ENCODE data around the gene BTBD2. TPM values are rescaled to one million over a fixed set of nuclear protein-coding genes. Genes with fewer than 3 reads are reported as not detected.
A peak's percentile ranks its signal among the peaks of the same experiment; 100 is the strongest.

Gene BTBD2
- total and polyA plus RNA-seq, 2 of the 8 experiments (the other 6 are each of a cell fraction or from before 2014, with no cell fraction given), result 91.7 to 92.3 TPM

GRCh38 chr19:2012941-2013682 lies 2.4 kb downstream of the BTBD2 start:
- H2BK5ac ChIP-seq (ENCODE audit: low read depth, low read length), result no peak overlapping the region
- H3K36me3 ChIP-seq (ENCODE audit: control insufficient read depth in 2 of 4, insufficient read depth in 4 of 4, low read length in 3 of 4), result no peaks in the 10 kb centered on the region; a peak in 1 of 8 replicates
- H3K4me2 ChIP-seq (ENCODE audit: insufficient read depth in 1 of 2, low read depth in 2 of 2, low read length in 2 of 2), result peak overlapping the region in 1 of 2 experiments; percentile 5; a peak in 2 of 4 replicates
- H2AFZ ChIP-seq (ENCODE audit: low read length), result no peak overlapping the region
- no peak overlapping the region for H3K23ac ChIP-seq (ENCODE audit: insufficient read length)
- no peaks in the 10 kb centered on the region for H3K27me3 ChIP-seq (replicated peaks in 1 of 4; ENCODE audit: control insufficient read depth in 3 of 4, extremely low read depth in 1 of 4, insufficient read depth in 3 of 4, low read length in 3 of 4)
- peaks cover 4% of the 10 kb centered on the region; the same call in 1 of the 2 replicates for H3K79me1 ChIP-seq (ENCODE audit: low read depth, low read length)
- H3K79me2 ChIP-seq (ENCODE audit: control insufficient read depth in 1 of 2, insufficient read depth in 2 of 2, low read length in 2 of 2), result no peaks in the 10 kb centered on the region; a peak in 1 of 4 replicates
- no peak overlapping the region for H3K9ac ChIP-seq (replicated peaks in 1 of 4; ENCODE audit: extremely low read depth in 1 of 4, low read depth in 3 of 4, low read length in 3 of 4)
- no peak overlapping the region for H4K91ac ChIP-seq (replicated peaks; ENCODE audit: insufficient read length, low read length)
- no peak overlapping the region for H3K18ac ChIP-seq (ENCODE audit: extremely low read depth, low read length)
- no peak overlapping the region for H3K14ac ChIP-seq (ENCODE audit: insufficient read length)
- H2BK15ac ChIP-seq (ENCODE audit: low read length), result no peak overlapping the region
- ChIA-PET CTCF (ENCODE audit: partially characterized antibody) (interaction anchor here (0.5 to 1.0 kb wide), 4 partner anchors 22 to 115 kb away, joined by 3 to 4 read pairs (median 3); no protein-coding TSS in a partner anchor), POLR2A (ENCODE audit: partially characterized antibody) (interaction anchor here (0.8 to 2.1 kb wide), 5 partner anchors 9 to 22 kb away, joined by 3 to 5 read pairs (median 4); no protein-coding TSS in a partner anchor)
- no peak overlapping the region for H2AK5ac ChIP-seq (ENCODE audit: low read depth, low read length)
- no peaks in the 10 kb centered on the region; a peak in 1 of 4 replicates for H3K9me3 ChIP-seq (ENCODE audit: insufficient read depth in 2 of 2, low read depth in 1 of 2, low read length in 1 of 2)
- H3K56ac ChIP-seq (replicated peaks; ENCODE audit: insufficient read length, low read depth, low read length), result no peak overlapping the region
- H3K4ac ChIP-seq (replicated peaks; ENCODE audit: insufficient read length, low read depth, low read length), result no peak overlapping the region
- no peak for FAIRE-seq
- peaks cover 0 to 15% (median 4%) of the 10 kb centered on the region in 4 experiments; a peak in 5 of 7 replicates for H3K4me1 ChIP-seq (replicated peaks in 1 of 4; ENCODE audit: control insufficient read depth in 3 of 4, insufficient read depth in 4 of 4, low read length in 3 of 4)
- H3K23me2 ChIP-seq (ENCODE audit: low read depth, low read length), result peaks cover 7% of the 10 kb centered on the region; the same call in 1 of the 2 replicates
- H4K8ac ChIP-seq (ENCODE audit: extremely low read depth, insufficient read depth, low read length), result no peak overlapping the region
- H2BK20ac ChIP-seq (ENCODE audit: low read length), result no peak overlapping the region
- no peak overlapping the region for H2BK120ac ChIP-seq (replicated peaks; ENCODE audit: low read depth, low read length)
- H3K27ac ChIP-seq (ENCODE audit: low read depth, low read length), result no peak overlapping the region
- peaks cover 10 to 16% of the 10 kb centered on the region in 2 experiments for H4K20me1 ChIP-seq (replicated peaks in 1 of 2; ENCODE audit: control insufficient read depth in 1 of 2, insufficient read depth in 2 of 2, low read length in 2 of 2)
- no peak overlapping the region for H2BK12ac ChIP-seq (ENCODE audit: low read depth, low read length)
- WGBS, 2 experiments (ENCODE audit: extremely low coverage in 1 of 2, insufficient coverage in 1 of 2, insufficient read length in 1 of 2, insufficient replicate concordance in 2 of 2, low coverage in 1 of 2, low lambda C conversion rate in 2 of 2, missing lambda C conversion rate in 1 of 2), result 88% methylated on average over 15 of the region's 21 CpGs; no CpG with 5 or more reads in 1 of the 2 experiments
- no peak for DNase-seq (ENCODE audit: low read depth in 1 of 2, low spot score in 2 of 2)
- 0 out of 8 replicates have a peak overlapping the region, but pooled peaks of 1 of the 4 experiments have one; percentile 3 for H3K4me3 ChIP-seq (ENCODE audit: extremely low read depth in 1 of 4, insufficient read depth in 2 of 4, low read depth in 3 of 4, low read length in 4 of 4)
- H4K5ac ChIP-seq (ENCODE audit: insufficient read length, low read depth, low read length), result no peak overlapping the region
- TF ChIP-seq EGR1 (IDR thresholded peaks at IDR 0.05; ENCODE audit: borderline replicate concordance, low read depth, low read length), result no peak
